SK-N-SH (cell line): ENCODE data around the gene EPHX1. TPM values are rescaled to one million over a fixed set of nuclear protein-coding genes. Genes with fewer than 3 reads are reported as not detected.

Experiments used
- CTCF ChIA-PET: fragments of 300-600, 350-600 bp; formaldehyde crosslinking; extraction: SDS; loops from one replicate; lab custom pipeline; 2021; lab: Yijun Ruan, JAX
- POLR2A ChIA-PET: fragments of 350-600 bp; sonication (Branson Sonifier 250); formaldehyde crosslinking; extraction: SDS; loops from one replicate; lab custom pipeline; 2020; ENCODE audit warnings: antibody characterized with exemption, inconsistent platforms; lab: Yijun Ruan, JAX
- DNase-seq: peaks from one replicate; pipeline ENCODE4 v3.0.0; 2012
- H2AFZ ChIP-seq: fragments of 200-600 bp; sonication (generic); 2 replicates; pipeline ENCODE4 v1.8.1; 2016; ENCODE audit warnings: antibody characterized with exemption, mild to moderate bottlenecking, low read depth
- H3F3A ChIP-seq: fragments of 200-600 bp; sonication (generic); replicated peaks from 2 replicates; pipeline ENCODE3; 2016; ENCODE audit warnings: antibody characterized with exemption, mild to moderate bottlenecking; ENCODE audit not compliant: insufficient read depth
- H3K27ac ChIP-seq, 2 experiments: fragments of 200-500 bp in 1 of 2; fragments of 200-600 bp in 1 of 2; sonication (Bioruptor generic) in 1 of 2; sonication (generic), shearing (Covaris generic) in 1 of 2; 2 replicates each; pipeline versions ENCODE4 v1.5.1 to v1.6.1; 2014 to 2016; ENCODE audit warnings: low read depth in 2 of 2, inconsistent platforms in 1 of 2, low read length in 1 of 2, mild to moderate bottlenecking in 1 of 2, mixed read lengths in 1 of 2
- H3K27me3 ChIP-seq: fragments of 200-600 bp; sonication (generic), shearing (Covaris generic); 2 replicates; pipeline ENCODE4 v1.6.1; 2016; ENCODE audit warnings: mixed run types; ENCODE audit not compliant: insufficient read depth
- H3K36me3 ChIP-seq, 2 experiments: fragments of 200-500 bp in 1 of 2; fragments of 200-600 bp in 1 of 2; sonication (Bioruptor generic) in 1 of 2; sonication (generic) in 1 of 2; replicated peaks in 1 of 2; 2 replicates each; pipeline versions ENCODE3 to v1.5.1; 2014 to 2016; ENCODE audit warnings: low read length in 1 of 2, mild to moderate bottlenecking in 1 of 2; ENCODE audit not compliant: insufficient read depth in 2 of 2, control insufficient read depth in 1 of 2
- H3K4me1 ChIP-seq, 2 experiments: fragments of 200-500 bp in 1 of 2; fragments of 200-600 bp in 1 of 2; sonication (Bioruptor generic) in 1 of 2; sonication (generic), shearing (Covaris generic) in 1 of 2; 2 replicates each; pipeline versions ENCODE4 v1.5.1 to v1.6.1; 2014 to 2016; ENCODE audit warnings: low read depth in 1 of 2, low read length in 1 of 2, mixed run types in 1 of 2; ENCODE audit not compliant: insufficient read depth in 2 of 2, control insufficient read depth in 1 of 2
- H3K4me2 ChIP-seq: fragments of 200-600 bp; sonication (generic), shearing (Covaris generic); 2 replicates; pipeline ENCODE4 v1.6.1; 2017; ENCODE audit warnings: mixed run types
- H3K4me3 ChIP-seq, 2 experiments: fragments of 200-500 bp in 1 of 2; fragments of 200-600 bp in 1 of 2; sonication (Bioruptor generic) in 1 of 2; sonication (generic), shearing (Covaris generic) in 1 of 2; 2 replicates each; pipeline versions ENCODE4 v1.5.1 to v1.8.1; 2014 to 2016; ENCODE audit warnings: low read depth in 2 of 2, inconsistent platforms in 1 of 2, low read length in 1 of 2, mild to moderate bottlenecking in 1 of 2, mixed read lengths in 1 of 2, moderate library complexity in 1 of 2
- H3K79me2 ChIP-seq: fragments of 200-600 bp; sonication (generic); 2 replicates; pipeline ENCODE4 v1.8.1; 2017; ENCODE audit warnings: mild to moderate bottlenecking; ENCODE audit not compliant: insufficient read depth
- H3K9ac ChIP-seq: fragments of 200-600 bp; sonication (generic); 2 replicates; pipeline ENCODE4 v1.6.1; 2017; ENCODE audit warnings: mixed run types
- H3K9me2 ChIP-seq: fragments of 200-600 bp; sonication (generic); 2 replicates; pipeline ENCODE4 v1.6.1; 2017; ENCODE audit warnings: mixed run types
- H3K9me3 ChIP-seq: fragments of 200-600 bp; sonication (generic); 2 replicates; pipeline ENCODE4 v1.6.1; 2017; ENCODE audit warnings: mixed run types, mild to moderate bottlenecking, moderate library complexity
- H4K20me1 ChIP-seq: fragments of 200-600 bp; sonication (generic); 2 replicates; pipeline ENCODE4 v1.6.1; 2017; ENCODE audit warnings: mild to moderate bottlenecking, mixed run types; ENCODE audit not compliant: insufficient read depth
- ELF1 ChIP-seq: IDR thresholded peaks from 2 replicates; pipeline ENCODE4 v1.4.0; 2012
- EP300 ChIP-seq, 2 experiments: IDR thresholded peaks; 2 replicates each; pipeline versions ENCODE4 v1.4.0 to v1.6.1; 2012; ENCODE audit warnings: borderline replicate concordance in 1 of 2, low read depth in 1 of 2, low read length in 1 of 2
- EZH2phosphoT487 ChIP-seq: fragments of 200-600 bp; sonication (generic); IDR thresholded peaks from 2 replicates; pipeline ENCODE4 v1.6.1; 2017; ENCODE audit warnings: low read depth, mixed run types, mild to moderate bottlenecking, antibody characterized with exemption, moderate library complexity, borderline replicate concordance
- FOXM1 ChIP-seq: IDR thresholded peaks from 2 replicates; pipeline ENCODE4 v1.4.0; 2012; ENCODE audit warnings: low read depth, mild to moderate bottlenecking
- GATA2 ChIP-seq: sonication (generic); formaldehyde crosslinking; IDR thresholded peaks from 2 replicates; pipeline ENCODE4 v1.5.0; 2020; ENCODE audit warnings: mild to moderate bottlenecking, missing genetic modification reagents
- IRF3 ChIP-seq: fragments of 150-350 bp; IDR thresholded peaks from 2 replicates; pipeline ENCODE4 v1.6.1; 2016; ENCODE audit warnings: mild to moderate bottlenecking, low read depth, low read length
- MAX ChIP-seq: IDR thresholded peaks from 2 replicates; pipeline ENCODE4 v1.4.0; 2012; ENCODE audit warnings: low read depth
- MEF2A ChIP-seq: IDR thresholded peaks from 2 replicates; pipeline ENCODE4 v1.4.0; 2012; ENCODE audit warnings: low read depth, borderline replicate concordance
- MXI1 ChIP-seq: IDR thresholded peaks from 2 replicates; pipeline ENCODE4 v1.6.1; 2012; ENCODE audit warnings: mild to moderate bottlenecking, low read depth, low read length, improper control_type of control experiment
- NRF1 ChIP-seq: IDR thresholded peaks from 2 replicates; pipeline ENCODE4 v1.6.1; 2012; ENCODE audit warnings: low read depth, mild to moderate bottlenecking, low read length
- PBX3 ChIP-seq: IDR thresholded peaks from 2 replicates; pipeline ENCODE4; 2012
- POLR2AphosphoS5 ChIP-seq: IDR thresholded peaks from 2 replicates; pipeline ENCODE4 v1.6.1; 2012; ENCODE audit warnings: low read depth, low read length
- RCOR1 ChIP-seq: fragments of 150-350 bp; IDR thresholded peaks from 2 replicates; pipeline ENCODE4 v1.6.1; 2017; ENCODE audit warnings: antibody characterized with exemption, low read length
- REST ChIP-seq: IDR thresholded peaks from 2 replicates; pipeline ENCODE4 v1.6.1; 2012; ENCODE audit warnings: mild to moderate bottlenecking, low read depth, low read length, moderate library complexity
- RFX5 ChIP-seq: IDR thresholded peaks from 2 replicates; pipeline ENCODE4 v1.6.1; 2012; ENCODE audit warnings: mild to moderate bottlenecking, improper control_type of control experiment, low read length
- RXRA ChIP-seq: IDR thresholded peaks from 2 replicates; pipeline ENCODE4 v1.4.0; 2012; ENCODE audit warnings: low read depth, mild to moderate bottlenecking, borderline replicate concordance
- TAF1 ChIP-seq: IDR thresholded peaks from 2 replicates; pipeline ENCODE4 v1.6.1; 2012; ENCODE audit warnings: low read depth, mild to moderate bottlenecking, low read length, moderate library complexity, borderline replicate concordance
- TCF12 ChIP-seq: IDR thresholded peaks from 2 replicates; pipeline ENCODE4 v1.4.0; 2012
- YY1 ChIP-seq: IDR thresholded peaks from 2 replicates; pipeline ENCODE4 v1.4.0; 2012; ENCODE audit warnings: low read depth, mild to moderate bottlenecking
- ZBTB33 ChIP-seq: IDR thresholded peaks from 2 replicates; pipeline ENCODE4 v1.4.0; 2012; ENCODE audit warnings: low read depth, borderline replicate concordance
- WGBS: methylation state at CpG from one replicate; pipeline ENCODE4 v1.1.6; 2017; ENCODE audit warnings: low lambda C conversion rate; 5-methylcytosine and 5-hydroxymethylcytosine counted together
- polyA plus RNA-seq, 3 experiments: library from polyadenylated mRNA; depleted of rRNA; stranded (reverse); fragments of >200 nt; gene quantifications; 2 replicates each; pipeline ENCODE4 v1.2.3, GENCODE V29; 2012

Gene EPHX1
- polyA plus RNA-seq, 1 of the 3 experiments (the other 2 are of a cell fraction) = 45.7 TPM

- ChIA-PET POLR2A (no interaction called here), CTCF (interaction anchor here (1.2 to 2.1 kb wide), 2 partner anchors 22 to 350 kb away, joined by 4 to 6 read pairs; no protein-coding TSS in a partner anchor)
- H3K9ac ChIP-seq = no peak overlapping the region
- no peak overlapping the region for H3K27ac ChIP-seq
- WGBS = 84% methylated on average over 11 of the region's 12 CpGs
- H3K27me3 ChIP-seq = no peaks in the 10 kb centered on the region
- DNase-seq = no peak
- no peaks in the 10 kb centered on the region for H3K9me3 ChIP-seq
- H3F3A ChIP-seq = peaks cover 3% of the 10 kb centered on the region
- H3K79me2 ChIP-seq = no peaks in the 10 kb centered on the region
- H3K36me3 ChIP-seq = peaks cover 5 to 12% of the 10 kb centered on the region in 2 experiments
- H2AFZ ChIP-seq = no peak overlapping the region
- no peaks in the 10 kb centered on the region for H4K20me1 ChIP-seq
- no peaks in the 10 kb centered on the region for H3K9me2 ChIP-seq
- no peak overlapping the region for H3K4me3 ChIP-seq
- peaks cover 0 to 8% of the 10 kb centered on the region in 2 experiments; a peak in 1 of 4 replicates for H3K4me1 ChIP-seq
- no peak overlapping the region for H3K4me2 ChIP-seq
- TF ChIP-seq POLR2AphosphoS5 (no peak), GATA2 (CRISPR knock-in tag) (no peak), MEF2A (no peak), RFX5 (no peak), EP300 (IDR thresholded peaks at IDR 0.05; ENCODE audit: borderline replicate concordance in 1 of 2, low read depth in 1 of 2, low read length in 1 of 2) (no peak), YY1 (no peak)
Measured at GRCh38 chr1:225824533-225824941, 14.6 kb downstream of the EPHX1 start.

- 98% methylated on average over 4 of the region's 6 CpGs for WGBS
- ChIA-PET POLR2A (no interaction called here), CTCF (interaction anchor here (0.9 to 2.1 kb wide), 3 partner anchors 13 to 350 kb away, joined by 3 to 6 read pairs (median 4); no protein-coding TSS in a partner anchor)
- Histone ChIP-seq H2AFZ (no peak overlapping the region), H3K36me3 (peaks cover 5 to 11% of the 10 kb centered on the region in 2 experiments), H3K4me3 (no peak overlapping the region), H3K79me2 (no peaks in the 10 kb centered on the region), H3K27me3 (no peaks in the 10 kb centered on the region), H3K27ac (no peak overlapping the region), H3K9me2 (no peaks in the 10 kb centered on the region), H3K4me2 (no peak overlapping the region), H3F3A (peaks cover 3% of the 10 kb centered on the region), H3K4me1 (peaks cover 0 to 8% of the 10 kb centered on the region in 2 experiments; a peak in 1 of 4 replicates), H3K9ac (no peak overlapping the region), H3K9me3 (no peaks in the 10 kb centered on the region), H4K20me1 (no peaks in the 10 kb centered on the region)
- no peak for DNase-seq
- TF ChIP-seq PBX3 (no peak), RCOR1 (no peak), MAX (no peak), IRF3 (no peak), MEF2A (no peak), ZBTB33 (no peak), EP300 (IDR thresholded peaks at IDR 0.05; ENCODE audit: borderline replicate concordance in 1 of 2, low read depth in 1 of 2, low read length in 1 of 2) (no peak), RXRA (no peak), GATA2 (CRISPR knock-in tag) (no peak), TCF12 (no peak), TAF1 (no peak), ELF1 (no peak), REST (no peak), FOXM1 (no peak), EZH2phosphoT487 (no peak), MXI1 (no peak), NRF1 (no peak)
Measured at GRCh38 chr1:225825078-225825477, 15.2 kb downstream of the EPHX1 start.
